ENCODE data around the gene DCC.
"Not testable (repeated sequence)": the region's sequence is repeated elsewhere in the genome, so short reads cannot be mapped to it uniquely, and the experiment has no call there.

The DCC gene

GRCh38 chr18:53426666-53427184 lies 1086.7 kb downstream of the DCC start:
- DNase-seq, result no peak

GRCh38 chr18:53441761-53442414 lies 1101.9 kb downstream of the DCC start:
- DNase-seq, result no peak

- no peak for DNase-seq
Observed at GRCh38 chr18:53442415-53442783, 1102.4 kb downstream of the DCC start.

- no peak for DNase-seq
Observed at GRCh38 chr18:53443336-53443735, 1103.3 kb downstream of the DCC start.

GRCh38 chr18:53443831-53444230 lies 1103.8 kb downstream of the DCC start:
- no peak for DNase-seq

GRCh38 chr18:53451902-53452301 lies 1111.9 kb downstream of the DCC start:
- no peak for DNase-seq

GRCh38 chr18:53457068-53457467 lies 1117.1 kb downstream of the DCC start:
- no peak for DNase-seq

- no peak for DNase-seq
Observed at GRCh38 chr18:53458268-53458667, 1118.3 kb downstream of the DCC start.

GRCh38 chr18:53458944-53459580 lies 1119.1 kb downstream of the DCC start:
- no peak for DNase-seq

- DNase-seq, result no peak
Observed at GRCh38 chr18:53467756-53468155, 1127.8 kb downstream of the DCC start.

GRCh38 chr18:53468173-53468572 lies 1128.2 kb downstream of the DCC start:
- not testable (repeated sequence) for DNase-seq

GRCh38 chr18:53472546-53472945 lies 1132.5 kb downstream of the DCC start:
- DNase-seq, result no peak

- no peak for DNase-seq
Observed at GRCh38 chr18:53478155-53478554, 1138.2 kb downstream of the DCC start.

GRCh38 chr18:53486296-53486695 lies 1146.3 kb downstream of the DCC start:
- no peak for DNase-seq

GRCh38 chr18:53489266-53489665 lies 1149.3 kb downstream of the DCC start:
- DNase-seq, result no peak

GRCh38 chr18:53490019-53490418 lies 1150.0 kb downstream of the DCC start:
- DNase-seq, result no peak

GRCh38 chr18:53496028-53496427 lies 1156.0 kb downstream of the DCC start:
- no peak for DNase-seq

- DNase-seq, result no peak
Observed at GRCh38 chr18:53503914-53504441, 1164.0 kb downstream of the DCC start.

GRCh38 chr18:53508529-53508928 lies 1168.5 kb downstream of the DCC start:
- DNase-seq, result no peak

GRCh38 chr18:53509886-53510285 lies 1169.9 kb downstream of the DCC start:
- DNase-seq, result no peak

GRCh38 chr18:53511725-53512124 lies 1171.7 kb downstream of the DCC start:
- DNase-seq, result not testable (repeated sequence)

GRCh38 chr18:53521068-53521467 lies 1181.1 kb downstream of the DCC start:
- no peak for DNase-seq

- no peak for DNase-seq
Observed at GRCh38 chr18:53526101-53526870, 1186.3 kb downstream of the DCC start.

All from inflammatory macrophage (primary cell).